ENCODE measurements around the gene TADA3.

DNA sequence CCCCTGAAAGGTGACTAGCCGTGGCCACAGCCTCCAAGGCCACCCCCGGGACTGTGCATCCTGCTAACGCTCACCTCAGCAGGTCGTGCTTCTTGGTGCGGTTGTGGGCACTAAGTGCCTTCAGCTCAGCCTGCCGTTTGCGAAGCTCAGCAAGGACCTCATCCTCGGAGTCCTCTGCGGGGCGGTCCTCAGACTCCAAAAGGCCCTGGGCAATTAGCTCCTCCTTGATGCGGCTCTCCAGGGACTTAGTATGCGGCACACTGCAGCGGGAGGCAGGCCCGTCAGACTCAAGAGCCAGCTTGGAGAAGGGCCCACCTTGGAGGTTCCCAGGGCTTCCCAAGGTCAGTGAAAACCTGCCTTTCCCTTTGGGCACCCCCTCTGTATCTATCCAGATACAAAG is 8.3 kb downstream of the TADA3 start:
- TF ChIP-seq, protein P1, sequence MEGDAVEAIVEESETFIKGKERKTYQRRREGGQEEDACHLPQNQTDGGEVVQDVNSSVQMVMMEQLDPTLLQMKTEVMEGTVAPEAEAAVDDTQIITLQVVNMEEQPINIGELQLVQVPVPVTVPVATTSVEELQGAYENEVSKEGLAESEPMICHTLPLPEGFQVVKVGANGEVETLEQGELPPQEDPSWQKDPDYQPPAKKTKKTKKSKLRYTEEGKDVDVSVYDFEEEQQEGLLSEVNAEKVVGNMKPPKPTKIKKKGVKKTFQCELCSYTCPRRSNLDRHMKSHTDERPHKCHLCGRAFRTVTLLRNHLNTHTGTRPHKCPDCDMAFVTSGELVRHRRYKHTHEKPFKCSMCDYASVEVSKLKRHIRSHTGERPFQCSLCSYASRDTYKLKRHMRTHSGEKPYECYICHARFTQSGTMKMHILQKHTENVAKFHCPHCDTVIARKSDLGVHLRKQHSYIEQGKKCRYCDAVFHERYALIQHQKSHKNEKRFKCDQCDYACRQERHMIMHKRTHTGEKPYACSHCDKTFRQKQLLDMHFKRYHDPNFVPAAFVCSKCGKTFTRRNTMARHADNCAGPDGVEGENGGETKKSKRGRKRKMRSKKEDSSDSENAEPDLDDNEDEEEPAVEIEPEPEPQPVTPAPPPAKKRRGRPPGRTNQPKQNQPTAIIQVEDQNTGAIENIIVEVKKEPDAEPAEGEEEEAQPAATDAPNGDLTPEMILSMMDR (conservative IDR thresholded peaks at IDR 0.05; ENCODE audit: low read length): no peak
- TF ChIP-seq EZH2phosphoT487 (IDR thresholded peaks at IDR 0.05; ENCODE audit: borderline replicate concordance, low read depth, low read length): no peak
